Stimulated activated CD4-positive, alpha-beta T cell treated with anti-CD3 and anti-CD28 coated beads, TNF-alpha, amount 100 ng/mL, for 24 hours (primary cell): ENCODE results near the gene INPP5D.
"Not testable (repeated sequence)": the region's sequence is repeated elsewhere in the genome, so short reads cannot be mapped to it uniquely, and the experiment has no call there.

Experiments
- DNase-seq, 3 experiments: peaks; one replicate each; pipeline ENCODE4 v3.0.0-alpha.2; 2020; ENCODE audit warnings: low read depth in 3 of 3

The INPP5D gene

DNA sequence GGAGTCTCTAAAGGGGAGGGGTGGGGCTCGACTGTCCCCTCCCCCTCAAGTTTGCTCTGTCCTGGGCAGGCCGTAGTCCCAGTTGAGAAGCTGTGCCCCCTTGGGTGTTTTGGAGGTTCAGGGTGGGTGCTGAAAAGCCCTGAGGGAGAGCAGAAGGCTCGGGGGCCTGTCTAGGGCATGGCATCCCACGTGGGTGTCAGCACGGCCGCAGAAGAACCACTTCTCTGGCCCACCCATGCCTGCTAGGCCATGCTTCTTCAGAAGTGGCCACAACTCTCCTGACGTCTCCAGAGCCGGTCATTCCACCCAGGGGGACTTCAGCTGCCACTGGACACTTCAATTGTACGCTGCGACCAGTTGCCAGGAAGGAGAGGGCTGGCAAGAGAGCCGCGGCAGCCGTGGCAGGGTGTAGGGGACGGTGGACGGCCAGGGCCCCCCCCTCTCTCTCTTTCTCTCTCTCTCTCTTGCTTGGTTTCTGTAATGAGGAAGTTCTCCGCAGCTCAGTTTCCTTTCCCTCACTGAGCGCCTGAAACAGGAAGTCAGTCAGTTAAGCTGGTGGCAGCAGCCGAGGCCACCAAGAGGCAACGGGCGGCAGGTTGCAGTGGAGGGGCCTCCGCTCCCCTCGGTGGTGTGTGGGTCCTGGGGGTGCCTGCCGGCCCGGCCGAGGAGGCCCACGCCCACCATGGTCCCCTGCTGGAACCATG is at the start of gene INPP5D:
INPP5D (plus strand) TSS at position 546 of the 704 bp plus-strand sequence; CDS start at position 683, 137 bp downstream.
- DNase-seq, result peak; percentile 42 to 64 (median 45)

DNA sequence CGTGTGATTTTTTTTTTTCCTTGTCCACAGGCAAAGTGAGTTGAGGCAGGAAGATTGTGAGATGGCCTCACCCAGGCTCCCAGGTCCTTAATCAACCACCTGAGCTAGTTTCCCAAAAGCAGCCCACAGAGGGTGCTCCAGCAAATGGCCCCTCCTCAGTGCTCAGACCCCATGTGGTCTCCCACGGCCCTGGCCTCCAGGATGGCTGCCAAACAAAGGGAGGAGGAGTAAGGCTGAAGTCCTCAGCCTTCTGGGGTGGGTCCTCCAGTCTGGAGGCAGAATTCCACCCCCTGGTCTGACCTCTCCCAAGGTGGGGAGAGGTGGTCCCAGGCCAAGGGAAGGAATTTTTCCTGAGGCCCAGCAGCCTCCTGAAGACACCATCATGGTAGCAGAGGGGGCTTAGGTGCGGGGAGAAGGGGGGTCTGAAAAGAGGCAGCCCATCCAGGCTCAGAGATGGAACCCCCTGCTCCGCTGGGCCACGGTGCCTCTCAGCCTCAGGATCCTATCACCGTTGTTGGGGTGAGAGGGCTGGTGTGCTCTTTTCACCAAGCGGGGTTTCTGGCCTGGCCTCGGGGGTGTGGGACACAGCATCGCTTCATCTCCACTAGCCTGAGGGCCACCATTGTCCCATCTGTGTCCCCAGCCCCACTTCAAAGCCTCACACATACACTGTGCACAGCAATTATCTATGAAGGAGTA is 49.4 kb upstream of the INPP5D start:
- no peak for DNase-seq

DNA sequence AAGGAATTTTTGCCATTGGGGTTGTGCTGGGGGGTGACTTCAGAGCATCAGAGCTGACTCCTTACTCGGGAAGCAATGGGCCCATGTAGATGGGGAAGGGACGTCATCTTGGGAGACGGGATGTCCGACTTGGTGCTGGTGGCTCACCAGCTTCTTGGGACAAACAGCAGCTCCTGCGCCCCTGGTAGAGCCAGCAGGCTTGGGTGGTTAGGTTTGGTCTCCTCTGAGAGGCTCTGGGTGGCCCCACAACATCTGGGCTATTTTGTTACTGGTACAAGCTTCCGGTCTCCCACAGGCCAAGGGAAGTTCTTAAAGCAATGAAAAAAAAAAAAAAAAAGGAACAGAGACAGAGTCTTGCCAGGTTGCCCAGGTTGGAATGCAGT is 48.9 kb upstream of the INPP5D start:
- DNase-seq, result no peak

DNA sequence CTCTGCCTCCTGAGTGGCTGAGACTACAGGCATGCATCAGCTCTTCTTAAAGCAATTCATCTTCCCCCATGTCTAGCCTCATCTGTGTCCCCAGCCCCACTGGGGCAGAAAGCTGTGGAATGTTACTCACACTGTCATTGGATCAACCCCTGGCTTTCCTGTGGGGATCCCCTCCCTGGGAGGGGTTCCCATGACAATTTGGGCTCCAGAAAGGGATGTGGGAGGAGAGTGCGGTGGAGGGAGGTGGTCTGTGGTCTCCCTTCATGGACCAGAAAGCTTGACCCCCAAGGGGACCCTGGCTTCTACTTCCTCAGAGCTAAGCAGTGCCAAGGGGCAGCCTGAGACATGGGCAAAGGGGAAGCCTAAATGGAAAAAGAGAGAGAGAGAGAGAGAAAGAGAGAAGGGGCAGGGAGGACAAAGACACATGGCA is 48.4 kb upstream of the INPP5D start:
- DNase-seq, result no peak

DNA sequence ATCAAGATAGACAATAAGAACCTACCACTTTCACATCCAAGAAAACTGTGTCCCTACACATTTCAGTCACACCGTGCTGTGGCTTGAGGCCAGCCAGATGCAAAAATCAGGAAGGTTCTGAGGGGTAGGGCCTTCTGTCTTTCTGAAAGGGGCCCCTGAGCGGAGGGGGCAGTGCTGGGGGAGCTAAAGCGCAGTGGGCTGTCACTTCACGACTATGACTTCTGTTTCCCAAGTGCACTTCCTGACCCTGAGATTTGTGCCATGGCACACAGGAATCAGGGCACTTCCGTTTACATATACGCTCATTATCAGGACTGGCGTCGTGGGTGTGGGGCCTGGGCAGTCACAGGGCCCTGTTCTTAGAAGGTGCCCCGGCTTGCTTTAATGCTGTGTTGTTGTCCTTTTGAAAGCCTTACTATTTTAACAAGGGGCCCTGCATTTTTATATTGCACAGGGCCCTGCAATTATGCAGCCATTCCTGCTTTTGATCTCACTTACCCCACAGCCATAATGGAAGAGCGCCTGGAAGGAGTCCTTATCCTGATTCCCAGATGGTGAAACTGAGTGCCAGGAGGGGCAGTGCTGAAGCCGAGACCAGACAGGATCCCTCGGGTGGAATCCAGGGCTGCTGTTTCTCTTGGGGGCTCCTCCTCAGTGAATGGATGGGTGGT is 47.7 kb upstream of the INPP5D start:
- DNase-seq, result no peak

DNA sequence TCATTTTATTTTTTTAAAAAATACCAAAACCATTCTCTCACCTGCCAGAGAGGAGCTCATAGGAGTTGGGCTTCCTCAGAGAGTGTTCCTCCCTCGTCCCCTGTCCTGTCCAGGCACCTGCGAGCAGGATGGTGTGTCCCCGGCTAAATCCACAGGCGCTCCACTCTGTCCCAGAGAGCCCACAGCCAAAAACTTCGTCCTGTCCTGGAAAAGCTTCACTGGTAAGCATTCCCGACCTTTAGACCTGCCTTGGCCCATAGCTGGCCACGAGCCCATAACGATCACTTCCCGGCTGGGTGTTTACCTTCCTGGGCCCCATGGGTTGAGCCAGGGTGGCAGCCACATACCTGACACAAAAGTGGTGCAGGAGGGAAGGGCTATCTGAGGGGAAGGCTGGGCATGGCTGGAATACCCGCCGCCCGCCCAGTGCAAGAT is 47.1 kb upstream of the INPP5D start, which contains the start of gene NGEF:
NGEF (minus strand) TSS at position 230 of the 435 bp plus-strand sequence. CDS start 38,366 bp downstream, outside the sequence.
- DNase-seq, result no peak

DNA sequence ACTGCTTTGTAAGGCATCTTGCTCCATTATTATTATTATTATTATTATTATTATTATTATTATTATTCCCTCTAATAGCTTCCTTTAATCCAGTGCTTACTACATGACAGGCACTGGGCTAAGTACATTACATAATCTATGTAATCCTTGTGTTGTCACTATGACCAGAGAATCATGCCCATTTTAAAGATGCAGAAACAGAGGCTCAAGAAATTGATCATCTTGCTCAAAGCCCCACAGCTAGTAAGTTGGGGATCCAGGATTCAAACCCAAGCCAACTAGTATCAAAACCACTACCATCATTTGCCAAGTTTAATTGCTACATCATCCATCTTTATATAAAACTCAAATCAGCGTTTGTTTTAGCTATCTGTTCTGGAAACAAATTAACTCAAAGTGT is 46.5 kb upstream of the INPP5D start:
- no peak for DNase-seq

DNA sequence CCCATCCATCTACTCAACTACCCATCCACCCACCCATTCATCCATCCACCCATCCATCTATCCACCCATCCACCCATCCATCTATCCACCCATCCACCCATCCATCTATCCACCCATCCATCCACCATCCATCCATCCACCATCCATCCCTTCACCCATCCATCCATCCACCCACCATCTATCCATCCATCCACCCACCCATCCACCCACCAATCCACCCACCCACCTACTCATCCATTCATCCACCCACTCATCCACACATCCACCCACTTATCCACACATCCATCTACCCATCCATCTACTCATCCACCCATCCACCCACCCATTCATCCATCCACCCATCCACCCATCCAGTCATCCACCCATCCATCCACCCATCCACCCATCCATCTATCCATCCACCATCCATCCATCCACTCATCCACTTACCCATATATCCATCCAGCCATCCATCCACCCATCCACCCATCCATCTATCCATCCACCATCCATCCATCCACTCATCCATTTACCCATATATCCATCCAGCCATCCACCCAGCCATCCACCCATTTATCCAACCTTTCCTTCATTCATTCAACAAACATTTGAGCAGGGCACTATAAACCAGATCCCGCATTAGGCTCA is 45.0 kb upstream of the INPP5D start:
- no peak for DNase-seq

DNA sequence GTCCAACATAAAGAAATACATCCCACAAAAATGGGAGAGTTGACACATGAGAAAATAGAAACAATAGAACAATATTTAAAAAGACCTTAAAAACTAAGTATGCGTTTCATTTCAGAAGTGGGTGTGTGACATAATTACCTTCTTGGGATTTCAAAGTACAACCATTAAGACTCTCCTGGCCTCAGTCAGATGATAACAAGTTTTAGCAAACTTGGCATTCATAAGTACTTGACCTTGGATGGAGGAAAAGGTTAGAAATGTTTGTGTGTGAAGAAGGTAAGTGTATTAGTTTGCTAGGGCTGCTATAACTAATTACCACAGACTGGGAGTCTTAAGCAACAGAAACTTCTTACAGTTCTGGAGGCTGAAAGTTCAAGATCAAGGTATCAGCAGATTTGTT is 42.2 kb upstream of the INPP5D start:
- DNase-seq, result no peak

DNA sequence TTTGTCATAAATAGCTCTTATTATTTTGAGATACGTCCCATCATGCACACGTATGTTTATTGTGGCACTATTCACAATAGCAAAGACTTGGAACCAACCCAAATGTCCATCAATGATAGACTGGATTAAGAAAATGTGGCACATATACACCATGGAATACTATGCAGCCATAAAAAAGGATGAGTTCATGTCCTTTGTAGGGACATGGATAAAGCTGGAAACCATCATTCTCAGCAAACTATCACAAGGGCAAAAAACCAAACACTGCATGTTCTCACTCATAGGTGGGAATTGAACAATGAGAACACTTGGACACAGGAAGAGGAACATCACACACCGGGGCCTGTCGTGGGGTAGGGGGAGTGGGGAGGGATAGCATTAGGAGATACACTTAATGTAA is 40.5 kb upstream of the INPP5D start:
- not testable (repeated sequence) for DNase-seq

DNA sequence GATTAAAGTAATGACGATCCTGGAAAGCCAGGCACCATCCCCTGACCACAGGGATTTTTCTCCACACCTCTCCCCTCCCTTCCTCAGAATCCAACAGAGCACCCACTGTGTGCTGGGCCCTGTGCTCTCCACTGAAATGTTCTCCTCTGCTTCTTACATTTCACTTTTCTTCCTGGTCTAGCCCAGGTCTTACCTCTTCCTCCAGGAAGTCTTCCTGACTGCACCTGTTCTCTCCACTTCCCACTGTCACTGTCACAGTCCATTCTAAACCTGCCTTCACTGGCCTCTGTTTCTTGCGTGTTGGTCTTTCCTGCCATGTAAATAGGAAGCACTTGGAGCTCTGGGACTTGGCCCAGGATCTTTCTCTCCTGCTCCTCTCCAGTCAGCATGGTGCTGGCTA is 39.7 kb upstream of the INPP5D start:
- DNase-seq, result no peak

DNA sequence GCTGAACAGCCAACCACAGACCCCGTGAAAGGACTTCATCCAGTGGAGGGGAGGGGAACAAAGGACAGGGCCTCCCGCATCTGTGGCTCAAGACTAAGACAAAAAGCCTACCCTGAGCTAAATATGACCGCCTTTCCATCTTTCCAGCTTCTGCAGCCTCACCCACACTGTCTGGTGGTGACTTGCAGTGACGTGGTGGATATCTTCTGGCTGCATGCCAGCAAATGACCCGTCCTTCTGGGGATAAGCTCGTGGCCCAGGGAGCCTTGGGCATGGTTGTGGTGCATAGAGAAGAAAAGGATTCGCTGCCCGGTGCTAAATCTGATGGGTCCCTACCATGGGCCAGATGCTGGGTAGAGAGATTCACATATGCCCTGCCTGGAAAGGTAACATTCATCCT is 38.4 kb upstream of the INPP5D start:
- DNase-seq, result no peak

DNA sequence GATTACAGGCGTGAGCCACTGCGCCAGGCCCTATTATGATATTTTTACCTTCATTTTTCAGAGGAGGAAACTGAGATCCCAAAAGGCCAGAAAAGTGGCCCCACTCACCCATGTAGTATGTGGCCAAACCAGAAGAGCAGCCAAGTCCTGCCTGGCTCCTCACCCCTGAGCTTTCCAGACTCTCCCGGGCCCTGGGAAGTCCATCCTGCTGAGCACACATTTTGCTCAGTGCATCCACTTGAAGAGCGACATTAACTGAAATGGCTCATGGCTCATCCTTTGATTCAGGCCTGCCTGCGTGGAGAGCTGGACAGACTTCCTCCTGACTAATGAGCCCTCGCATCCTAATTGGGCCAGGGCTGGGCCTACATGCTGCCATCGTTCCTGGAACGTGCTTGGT is 37.6 kb upstream of the INPP5D start:
- DNase-seq, result no peak

DNA sequence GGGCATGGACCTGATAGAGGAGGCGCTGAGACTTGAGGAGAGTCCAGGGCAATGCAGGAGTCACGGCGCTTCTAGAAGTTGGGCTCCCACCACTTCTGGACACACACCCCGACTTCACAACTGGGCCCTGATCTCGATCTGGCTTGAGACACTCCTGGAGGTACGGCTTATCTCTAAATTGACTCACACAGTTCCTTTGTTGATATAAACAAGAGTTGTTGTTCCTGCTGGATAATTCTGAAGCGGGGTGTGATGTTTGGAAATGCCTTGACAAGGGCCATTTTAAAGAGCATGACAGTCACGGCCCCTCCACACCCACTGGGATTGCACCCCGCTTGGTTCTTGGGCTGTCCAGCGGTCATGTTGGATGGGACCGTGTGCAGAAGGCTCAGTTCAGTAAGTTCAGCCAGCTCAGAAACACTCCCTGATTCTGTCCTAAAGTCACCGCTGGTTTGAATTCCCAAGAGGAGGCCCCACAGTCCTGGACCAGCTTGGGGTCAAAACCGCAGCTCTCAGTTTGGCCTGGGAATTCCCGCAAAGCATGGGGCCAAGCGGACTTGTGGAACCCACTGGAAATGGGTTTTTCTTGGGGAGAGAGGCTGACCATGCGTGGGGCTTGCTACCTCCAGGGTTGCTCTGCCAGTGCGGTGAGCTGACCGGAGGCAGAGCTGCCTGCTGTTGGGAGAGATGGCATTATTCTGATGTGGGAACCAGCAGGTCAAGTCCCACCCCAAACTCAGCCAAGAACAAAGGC is 37.0 kb upstream of the INPP5D start:
- DNase-seq, result no peak

DNA sequence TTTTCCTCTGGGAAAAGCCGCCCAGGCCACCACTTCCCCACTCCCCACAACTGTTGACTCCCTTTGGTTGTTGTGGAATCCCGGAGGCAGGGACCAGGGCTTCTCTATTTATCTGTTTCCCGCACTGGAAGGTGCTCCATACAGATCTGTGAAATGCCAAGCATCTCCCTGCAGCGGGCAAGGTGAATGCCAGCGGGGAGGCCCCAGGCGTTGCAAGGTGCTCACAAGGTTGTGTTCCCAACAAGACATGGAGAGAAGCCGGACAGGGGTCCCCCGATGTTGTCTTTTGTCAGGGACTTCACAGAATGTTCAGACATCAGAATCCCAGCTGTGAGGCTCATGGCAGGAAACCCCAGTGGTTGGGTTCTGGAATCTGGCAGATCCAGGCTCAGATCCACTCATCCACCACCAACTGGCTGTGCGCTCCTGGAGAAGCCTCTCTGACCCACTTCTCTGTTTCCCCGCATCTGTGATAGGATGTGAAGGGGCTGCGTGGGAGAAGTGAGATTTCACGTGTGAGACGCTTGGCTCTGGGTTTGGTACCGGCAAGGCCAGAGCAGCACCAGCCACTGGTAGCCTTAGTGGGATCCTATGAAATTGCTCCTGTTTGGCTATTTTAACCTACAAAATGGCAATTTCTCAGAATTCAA is 36.3 kb upstream of the INPP5D start:
- no peak for DNase-seq

DNA sequence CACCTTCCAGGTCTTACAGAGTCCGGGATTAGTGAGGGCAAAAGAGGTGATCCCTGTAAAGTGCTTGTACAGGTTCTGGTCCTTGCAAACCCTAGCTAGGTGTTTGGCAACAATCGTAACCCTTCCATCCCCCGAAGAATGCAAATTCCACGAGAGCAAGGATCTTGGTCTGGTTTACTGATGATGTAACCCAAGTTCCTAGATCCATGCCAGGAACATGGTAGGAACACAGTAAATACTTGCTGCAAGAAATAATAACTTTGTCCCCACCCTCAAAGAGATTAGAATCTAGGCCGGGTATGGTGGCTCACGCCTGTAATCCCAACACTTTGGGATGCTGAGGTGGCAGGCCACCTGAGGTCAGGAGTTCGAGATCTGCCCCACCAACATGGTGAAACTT is 34.4 kb upstream of the INPP5D start:
- no peak for DNase-seq

DNA sequence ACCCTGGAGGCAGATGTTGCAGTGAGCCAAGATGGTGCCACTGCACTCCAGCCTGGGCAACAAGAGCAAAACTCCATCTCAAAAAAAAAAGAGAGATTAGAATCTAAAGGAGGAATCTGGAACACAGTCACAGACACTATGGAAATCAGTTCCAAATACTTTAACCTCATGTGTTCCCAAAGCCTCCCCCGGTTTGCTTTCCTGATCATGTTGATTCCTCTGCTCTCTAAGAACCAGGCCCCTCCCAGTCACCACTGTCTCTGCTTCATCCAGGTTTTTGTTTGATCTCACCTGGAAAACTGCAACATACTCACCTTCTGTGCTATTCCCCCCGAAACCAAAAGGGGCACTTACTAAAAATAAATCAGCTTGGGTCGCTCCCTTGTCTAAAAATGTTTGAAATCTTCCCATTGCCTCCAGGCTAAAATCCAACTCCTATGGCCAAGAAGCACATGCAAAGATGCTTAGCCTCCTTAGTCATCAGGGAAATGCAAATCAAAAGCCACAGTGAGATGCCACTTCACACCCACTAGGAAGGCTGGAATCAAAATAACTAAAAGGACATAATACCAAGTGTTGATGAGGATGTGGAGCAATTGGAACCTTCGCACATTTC is 33.8 kb upstream of the INPP5D start:
- DNase-seq, result no peak

DNA sequence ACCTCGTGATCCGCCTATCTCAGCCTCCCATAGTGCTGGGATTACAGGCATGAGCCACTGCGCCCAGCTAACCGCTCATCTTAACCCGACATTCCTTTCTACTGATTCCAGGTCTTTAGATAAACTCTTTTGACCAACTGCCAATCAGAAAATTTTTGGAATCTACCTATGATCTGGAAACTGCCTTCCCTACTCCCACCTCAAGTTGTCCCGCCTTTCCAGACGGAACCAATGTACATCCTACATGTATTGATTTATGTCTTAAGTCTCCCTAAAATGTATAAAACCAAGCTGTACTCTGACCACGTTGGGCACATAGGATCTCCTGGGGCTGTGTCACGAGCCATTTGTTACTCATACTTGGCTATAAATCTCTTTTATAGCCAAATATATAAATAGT is 30.8 kb upstream of the INPP5D start:
- DNase-seq, result no peak

DNA sequence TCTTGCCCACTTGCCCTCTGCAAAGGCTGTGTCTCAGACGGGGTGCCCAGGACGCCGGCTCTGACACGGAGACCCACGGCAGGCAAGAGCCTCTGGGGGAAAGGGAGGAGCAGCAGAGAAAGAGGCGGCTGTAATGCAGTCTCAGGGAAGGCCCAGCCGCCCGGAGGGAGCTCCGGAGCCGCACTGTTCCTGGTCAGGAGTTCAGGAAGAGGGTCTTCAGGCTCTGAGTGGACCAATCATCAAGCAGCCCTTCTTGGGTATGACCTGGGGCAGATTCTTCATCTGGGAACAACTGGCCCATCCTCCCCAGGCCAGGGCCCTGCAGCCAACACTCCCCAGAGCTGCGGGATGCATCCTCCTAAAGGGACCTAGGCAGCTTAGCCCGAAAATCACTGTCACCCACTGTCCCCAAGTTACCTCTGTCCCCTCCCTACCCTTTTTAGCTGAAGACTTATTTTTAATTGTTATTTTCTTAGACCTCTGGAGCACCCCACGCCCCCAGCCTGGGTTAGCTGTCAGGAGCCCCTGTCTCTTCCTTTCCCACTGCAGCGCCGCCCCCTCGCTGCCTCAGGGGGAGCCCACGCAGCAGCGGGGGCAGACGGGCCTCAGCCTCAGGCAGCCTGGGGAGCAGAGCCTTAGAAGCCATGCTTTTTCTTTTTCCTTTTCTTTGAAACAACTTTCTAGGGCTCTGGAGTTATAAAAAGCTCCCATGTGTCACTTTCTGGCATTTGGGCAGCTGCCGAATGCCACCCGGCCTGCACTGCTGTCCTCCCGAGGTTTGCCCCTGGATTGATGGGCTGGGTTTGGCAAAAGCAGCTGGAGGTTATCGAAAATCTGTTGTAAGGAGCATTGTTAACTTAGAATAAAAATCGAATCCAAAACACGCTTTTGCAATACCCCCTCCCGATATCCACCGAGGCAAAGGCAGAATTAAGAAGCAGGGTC is 28.3 kb upstream of the INPP5D start:
- no peak for DNase-seq
